Activated naive CD4-positive, alpha-beta T cell treated with anti-CD3 and anti-CD28 coated beads for 36 hours (primary cell): ENCODE measurements around the gene KIF3A. TPM values are rescaled to one million over a fixed set of nuclear protein-coding genes. Genes with fewer than 3 reads are reported as not detected.

ENCODE experiments used
- CTCF ChIA-PET: fragments of 350-600 bp; sonication (Branson Sonifier 250); formaldehyde crosslinking; loops from one replicate; lab custom pipeline; 2021; ENCODE audit warnings: antibody characterized with exemption; lab: Charles Lee
- DNase-seq: peaks from one replicate; pipeline ENCODE4 v3.0.0-alpha.2; 2020
- H3K27ac Mint-ChIP-seq: one replicate; pipeline ENCODE4 v1.8.0; 2021; ENCODE audit warnings: mild to moderate bottlenecking, mixed read lengths
- H3K27me3 Mint-ChIP-seq: one replicate; pipeline ENCODE4 v1.8.0; 2021; ENCODE audit warnings: low read depth, mixed read lengths
- H3K36me3 Mint-ChIP-seq: one replicate; pipeline ENCODE4 v1.8.0; 2021; ENCODE audit warnings: low read depth, mixed read lengths
- H3K4me1 Mint-ChIP-seq: one replicate; pipeline ENCODE4 v1.8.0; 2021; ENCODE audit warnings: low read depth, mixed read lengths
- H3K4me3 Mint-ChIP-seq: one replicate; pipeline ENCODE4 v1.8.0; 2021; ENCODE audit warnings: mild to moderate bottlenecking, moderate library complexity, mixed read lengths
- H3K9me3 Mint-ChIP-seq: one replicate; pipeline ENCODE4 v1.8.0; 2021; ENCODE audit warnings: mixed read lengths
- intact Hi-C: fragments of 100-400 bp; cut with micrococcal nuclease; formaldehyde crosslinking; loops from one replicate; pipeline ENCODE4 v1.15.1; 2023
- total RNA-seq, 2 experiments: library from RNA; stranded (reverse); gene quantifications; one replicate each; pipeline ENCODE4 v1.2.3, GENCODE V29; 2021

KIF3A gene
- total RNA-seq, result 1 to 10 TPM; 5.0 to 6.1 TPM

DNA sequence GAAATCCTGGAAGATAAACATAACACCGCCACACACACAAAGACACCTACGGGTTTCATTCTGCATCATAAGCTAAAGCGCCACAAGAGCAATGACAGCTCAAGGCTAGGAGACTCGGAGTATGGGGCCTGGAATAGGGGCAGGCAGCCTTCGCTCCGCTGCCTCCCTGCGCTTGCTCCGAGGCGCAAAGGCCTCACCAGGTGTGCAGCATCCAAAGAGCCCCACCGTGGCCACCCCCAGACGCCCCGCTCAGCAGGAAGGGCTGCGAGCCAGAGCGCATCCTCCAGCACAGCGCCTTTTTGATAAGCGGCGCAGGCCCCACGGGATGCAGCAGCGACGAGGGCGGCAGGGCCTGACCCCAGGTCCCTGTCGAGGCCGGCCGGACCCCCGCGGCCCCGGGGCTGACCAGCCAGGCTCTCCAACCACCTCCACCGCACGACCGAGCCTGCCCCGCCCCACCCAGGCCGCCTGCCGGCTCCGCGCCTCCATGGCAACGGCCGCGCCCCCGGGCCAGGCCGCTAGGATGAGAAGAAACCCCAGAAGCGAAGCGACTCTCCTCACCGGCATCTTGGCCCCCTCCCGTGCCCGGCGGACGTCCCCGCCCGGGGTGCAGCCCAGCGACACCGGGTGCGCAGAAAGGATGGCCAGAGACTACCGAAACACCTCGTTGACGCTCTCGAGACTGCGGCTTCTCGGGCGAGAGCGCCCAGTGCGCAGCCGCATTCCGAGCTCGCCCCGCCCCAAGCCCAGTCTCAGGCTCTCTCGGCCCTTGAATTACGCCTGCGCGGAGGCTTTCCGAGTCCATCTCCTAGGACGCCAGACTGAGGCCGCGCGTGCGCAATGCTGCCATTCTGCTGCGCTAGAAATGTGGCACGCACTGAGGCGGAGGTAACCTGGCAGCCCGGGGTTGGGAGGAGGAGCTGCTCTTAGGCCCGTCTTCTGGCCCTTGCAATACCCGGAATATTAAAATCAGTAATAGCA is at the start of gene KIF3A:
KIF3A (minus strand) TSS at position 694 of the 981 bp plus-strand sequence; CDS start at position 567, 127 bp downstream.
- Mint-ChIP-seq H3K36me3 (no peaks in the 10 kb centered on the region), H3K27me3 (no peaks in the 10 kb centered on the region), H3K9me3 (no peaks in the 10 kb centered on the region), H3K4me3 (peak within 1 kb of the TSS; percentile 84), H3K27ac (peak within 1 kb of the TSS; percentile 50), H3K4me1 (peaks cover 27% of the 10 kb centered on the region)
- intact Hi-C loops, result loop anchor here (1.0 to 5.0 kb wide), 12 partner anchors 10 to 440 kb away; partner anchors contain the start of genes CCNI2, GDF9, HSPA4 and RAD50
- CTCF ChIA-PET, result interaction anchor here (0.5 to 2.9 kb wide), 10 partner anchors 9 to 236 kb away, joined by 3 to 30 read pairs (median 3); partner anchors contain the start of gene CCNI2
- DNase-seq, result peak; percentile 99

DNA sequence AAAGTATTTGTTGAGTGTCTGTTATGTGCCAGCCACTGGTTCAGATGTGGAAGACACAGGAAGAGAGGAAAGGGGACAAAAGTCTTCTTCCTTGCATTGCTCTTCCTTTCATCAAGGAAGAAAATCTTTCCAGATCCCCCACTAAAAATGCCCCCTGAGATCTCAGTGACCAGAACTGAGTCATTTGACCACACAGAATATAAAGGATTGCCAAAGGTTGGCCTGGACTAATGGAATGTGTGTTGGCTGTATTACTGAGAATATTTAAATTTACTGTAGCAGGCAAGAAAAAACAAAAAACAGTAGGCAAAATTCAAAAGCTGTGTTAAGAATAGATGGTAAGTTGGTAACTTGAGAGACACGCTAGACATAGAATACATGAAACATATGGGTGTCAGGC is 49.7 kb upstream of the KIF3A start:
- Mint-ChIP-seq H3K4me1 (no peaks in the 10 kb centered on the region), H3K9me3 (no peaks in the 10 kb centered on the region), H3K36me3 (no peaks in the 10 kb centered on the region), H3K27me3 (peaks cover 9% of the 10 kb centered on the region), H3K27ac (no peak overlapping the region), H3K4me3 (no peak overlapping the region)
- CTCF ChIA-PET, result no interaction called here
- no peak for DNase-seq
- intact Hi-C loops, result no loop called here

DNA sequence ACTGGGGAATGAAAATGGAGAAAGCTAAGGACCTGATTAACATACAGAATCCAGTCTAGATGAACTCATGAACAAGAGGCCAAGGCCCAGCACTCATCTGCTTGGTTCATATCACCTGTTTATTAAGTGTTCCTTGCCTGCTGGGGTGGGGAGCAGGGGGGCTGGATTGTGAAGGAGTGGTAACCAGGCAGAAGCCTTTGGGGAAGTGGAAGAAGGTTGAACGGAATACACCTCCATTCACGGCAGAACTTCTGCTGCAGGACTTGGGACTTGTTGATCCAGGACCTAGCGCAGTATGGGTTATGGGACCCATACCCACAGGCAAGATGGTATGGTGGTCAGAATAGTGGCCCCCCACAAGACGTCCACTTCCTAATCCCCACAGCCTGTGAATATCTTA is 48.5 kb upstream of the KIF3A start:
- no peak overlapping the region for H3K4me3 Mint-ChIP-seq
- H3K27ac Mint-ChIP-seq, result no peak overlapping the region
- no peak for DNase-seq
- intact Hi-C loops, result no loop called here
- CTCF ChIA-PET, result no interaction called here
- H3K9me3 Mint-ChIP-seq, result no peaks in the 10 kb centered on the region
- H3K4me1 Mint-ChIP-seq, result peaks cover 2% of the 10 kb centered on the region
- H3K36me3 Mint-ChIP-seq, result no peaks in the 10 kb centered on the region
- peaks cover 13% of the 10 kb centered on the region for H3K27me3 Mint-ChIP-seq

DNA sequence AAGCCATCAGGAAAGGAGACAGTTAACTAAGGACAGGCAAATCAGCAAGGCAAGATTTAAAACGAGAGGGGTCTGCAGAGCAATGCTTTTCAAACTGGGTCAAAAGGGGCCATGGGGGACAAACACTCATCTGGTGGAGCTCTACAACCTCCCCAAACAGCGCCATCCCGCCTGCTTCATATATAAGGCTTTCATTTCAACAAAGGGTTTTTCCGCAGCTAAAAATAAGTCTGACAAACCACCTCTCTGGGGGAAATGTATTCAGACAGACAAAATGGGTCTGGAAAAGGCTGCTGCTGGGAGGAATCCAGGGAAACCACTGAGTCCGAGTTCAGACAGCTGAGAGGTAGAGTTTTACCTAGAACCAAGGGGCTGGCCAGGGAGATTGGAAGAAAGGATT is 48.0 kb upstream of the KIF3A start:
- Mint-ChIP-seq H3K9me3 (no peaks in the 10 kb centered on the region), H3K4me3 (no peak overlapping the region), H3K36me3 (no peaks in the 10 kb centered on the region), H3K4me1 (peaks cover 3% of the 10 kb centered on the region), H3K27me3 (peaks cover 14% of the 10 kb centered on the region), H3K27ac (no peak overlapping the region)
- CTCF ChIA-PET, result no interaction called here
- intact Hi-C loops, result no loop called here
- DNase-seq, result no peak

DNA sequence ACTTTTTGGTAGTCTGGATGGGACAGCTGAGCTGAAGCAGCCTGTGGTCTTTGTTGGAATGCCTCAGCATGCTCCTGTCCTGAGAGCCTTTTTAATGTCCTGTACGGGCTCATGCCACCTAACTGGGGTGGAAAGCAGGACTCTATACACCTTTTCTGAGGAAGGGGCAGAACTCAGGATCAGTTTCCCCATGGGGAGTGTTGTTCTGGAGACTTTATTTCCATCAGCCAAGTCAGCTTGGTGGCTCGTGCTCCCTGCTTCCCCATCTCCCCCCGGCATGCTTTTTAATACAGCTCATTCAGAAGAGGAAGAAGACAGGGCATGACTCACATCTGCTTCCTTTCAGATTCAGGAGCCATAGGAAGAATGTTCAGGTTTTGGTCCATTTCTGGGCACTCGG is 44.8 kb upstream of the KIF3A start:
- intact Hi-C loops, result no loop called here
- H3K4me3 Mint-ChIP-seq, result no peak overlapping the region
- peaks cover 30% of the 10 kb centered on the region for H3K27me3 Mint-ChIP-seq
- H3K4me1 Mint-ChIP-seq, result peaks cover 6% of the 10 kb centered on the region
- DNase-seq, result no peak
- H3K27ac Mint-ChIP-seq, result no peak overlapping the region
- no peaks in the 10 kb centered on the region for H3K36me3 Mint-ChIP-seq
- CTCF ChIA-PET, result interaction anchor here (0.5 to 0.9 kb wide), 3 partner anchors 12 to 47 kb away, joined by 3 read pairs; no protein-coding TSS in a partner anchor
- no peaks in the 10 kb centered on the region for H3K9me3 Mint-ChIP-seq

DNA sequence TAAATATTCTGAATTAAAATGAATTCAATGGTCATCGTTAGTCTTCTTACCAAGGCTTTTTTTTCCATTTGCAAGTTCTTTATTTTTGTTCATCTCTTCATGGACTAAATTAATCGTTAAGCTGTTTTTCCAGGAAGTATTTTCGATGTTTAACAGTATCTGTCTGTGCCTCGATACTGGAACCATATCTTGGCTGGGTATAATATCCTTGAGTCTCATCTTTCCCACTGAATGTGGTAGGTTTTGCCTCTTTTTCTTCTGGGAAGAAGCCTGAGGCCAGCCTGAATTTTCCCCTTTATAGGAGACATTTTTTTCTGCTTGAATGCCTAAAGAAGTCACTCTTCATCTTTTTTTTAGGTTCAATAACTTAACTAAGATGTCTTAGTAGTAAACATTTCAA is 43.7 kb upstream of the KIF3A start:
- Mint-ChIP-seq H3K9me3 (no peaks in the 10 kb centered on the region), H3K4me3 (no peak overlapping the region), H3K36me3 (no peaks in the 10 kb centered on the region), H3K27ac (no peak overlapping the region), H3K4me1 (peaks cover 9% of the 10 kb centered on the region), H3K27me3 (peaks cover 31% of the 10 kb centered on the region)
- intact Hi-C loops, result no loop called here
- no peak for DNase-seq
- CTCF ChIA-PET, result no interaction called here

DNA sequence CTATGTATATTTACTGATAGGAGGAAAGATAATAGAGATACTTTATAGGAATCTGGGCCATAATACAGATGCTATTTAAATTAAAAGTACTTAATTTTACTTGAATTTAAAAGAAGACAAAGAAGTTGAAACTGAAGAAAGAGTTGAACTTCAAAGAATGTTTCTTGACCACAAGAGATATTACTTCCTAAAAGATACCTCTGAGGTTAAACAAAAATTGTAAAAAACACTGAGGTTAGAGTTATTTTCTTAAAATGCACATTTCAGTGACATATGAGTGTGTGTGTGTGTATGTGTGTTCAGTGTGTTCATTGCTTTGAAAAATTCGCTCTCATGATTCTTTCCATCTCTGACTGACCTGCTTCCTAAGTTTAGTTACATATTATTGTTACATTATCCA is 43.2 kb upstream of the KIF3A start:
- Mint-ChIP-seq H3K4me1 (peaks cover 10% of the 10 kb centered on the region), H3K9me3 (no peaks in the 10 kb centered on the region), H3K4me3 (no peak overlapping the region), H3K27ac (no peak overlapping the region), H3K36me3 (no peaks in the 10 kb centered on the region), H3K27me3 (peaks cover 32% of the 10 kb centered on the region)
- CTCF ChIA-PET, result no interaction called here
- DNase-seq, result no peak
- intact Hi-C loops, result no loop called here

DNA sequence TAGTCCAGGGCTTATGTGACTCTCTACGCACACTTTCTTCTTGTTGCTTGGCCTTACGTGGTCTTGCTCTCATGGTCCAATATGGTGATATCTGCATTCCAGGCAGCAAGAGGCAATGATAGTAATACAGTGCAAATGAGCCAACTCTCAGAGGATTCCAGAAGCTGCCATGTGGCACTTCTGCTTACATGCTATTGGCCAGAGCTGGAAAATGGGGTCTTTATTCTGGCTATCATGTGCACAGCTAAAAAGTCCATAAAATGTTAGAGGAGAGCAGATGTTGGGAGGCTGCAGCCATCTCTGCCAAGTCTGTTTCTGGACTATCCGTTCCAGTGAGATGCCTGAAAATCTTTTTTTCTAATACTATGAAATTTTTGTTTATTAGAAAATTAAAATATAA is 42.6 kb upstream of the KIF3A start:
- intact Hi-C loops, result no loop called here
- H3K27me3 Mint-ChIP-seq, result peaks cover 29% of the 10 kb centered on the region
- CTCF ChIA-PET, result interaction anchor here (1.4 kb wide), 1 partner anchor 274 kb away, joined by 3 read pairs; no protein-coding TSS in a partner anchor
- no peaks in the 10 kb centered on the region for H3K36me3 Mint-ChIP-seq
- H3K9me3 Mint-ChIP-seq, result no peaks in the 10 kb centered on the region
- DNase-seq, result no peak
- no peak overlapping the region for H3K27ac Mint-ChIP-seq
- H3K4me1 Mint-ChIP-seq, result peaks cover 10% of the 10 kb centered on the region
- no peak overlapping the region for H3K4me3 Mint-ChIP-seq

DNA sequence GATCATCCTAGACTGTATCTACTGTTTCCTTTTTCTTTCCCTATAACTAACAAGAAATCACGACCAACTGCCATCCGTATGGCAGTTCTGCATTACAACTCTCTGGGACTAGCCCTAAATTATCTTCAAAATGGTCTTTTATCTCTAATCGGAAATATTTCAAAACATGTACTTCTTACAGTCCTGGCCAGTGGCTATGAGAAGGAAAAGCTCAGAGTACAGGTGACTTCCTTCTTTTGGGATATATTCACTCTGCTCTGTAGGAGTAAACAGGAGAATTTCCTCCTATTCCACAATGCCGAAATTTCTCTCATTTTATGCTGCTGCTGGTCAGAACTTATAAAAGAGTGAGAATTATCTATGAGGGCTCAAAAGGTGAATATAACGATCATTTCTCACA is 41.5 kb upstream of the KIF3A start:
- Mint-ChIP-seq H3K36me3 (no peaks in the 10 kb centered on the region), H3K27me3 (peaks cover 29% of the 10 kb centered on the region), H3K27ac (no peak overlapping the region), H3K9me3 (no peaks in the 10 kb centered on the region), H3K4me3 (no peak overlapping the region), H3K4me1 (peaks cover 10% of the 10 kb centered on the region)
- DNase-seq, result no peak
- CTCF ChIA-PET, result interaction anchor here (1.1 to 1.4 kb wide), 2 partner anchors 32 to 273 kb away, joined by 3 read pairs; partner anchors contain the start of gene CCNI2
- intact Hi-C loops, result no loop called here

DNA sequence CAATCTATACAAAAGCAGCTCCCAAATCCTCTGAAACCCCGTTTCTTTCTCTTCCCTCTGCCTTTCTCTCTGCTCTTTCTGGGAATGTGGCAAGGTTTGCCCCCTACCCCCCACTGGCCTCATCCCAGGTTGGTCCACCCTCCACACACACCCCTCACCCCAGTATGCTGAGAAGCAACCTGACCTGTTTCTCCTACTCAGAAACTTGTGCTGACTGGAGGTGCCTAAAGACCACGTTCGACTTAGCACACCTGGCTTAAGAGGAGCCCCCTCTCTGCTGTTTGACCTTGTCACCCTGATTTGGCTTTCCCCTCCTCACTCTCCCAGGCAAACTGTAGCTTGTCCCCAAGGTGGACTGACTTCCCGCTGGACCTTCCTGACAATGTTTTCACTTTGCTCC is 40.8 kb upstream of the KIF3A start:
- Mint-ChIP-seq H3K36me3 (no peaks in the 10 kb centered on the region), H3K9me3 (no peaks in the 10 kb centered on the region), H3K4me1 (peaks cover 10% of the 10 kb centered on the region), H3K27ac (no peak overlapping the region), H3K27me3 (peaks cover 26% of the 10 kb centered on the region), H3K4me3 (peak overlapping the region; percentile 55)
- CTCF ChIA-PET, result interaction anchor here (1.1 kb wide), 1 partner anchor 31 kb away, joined by 3 read pairs; the partner anchor contains the start of gene CCNI2
- intact Hi-C loops, result no loop called here
- no peak for DNase-seq

DNA sequence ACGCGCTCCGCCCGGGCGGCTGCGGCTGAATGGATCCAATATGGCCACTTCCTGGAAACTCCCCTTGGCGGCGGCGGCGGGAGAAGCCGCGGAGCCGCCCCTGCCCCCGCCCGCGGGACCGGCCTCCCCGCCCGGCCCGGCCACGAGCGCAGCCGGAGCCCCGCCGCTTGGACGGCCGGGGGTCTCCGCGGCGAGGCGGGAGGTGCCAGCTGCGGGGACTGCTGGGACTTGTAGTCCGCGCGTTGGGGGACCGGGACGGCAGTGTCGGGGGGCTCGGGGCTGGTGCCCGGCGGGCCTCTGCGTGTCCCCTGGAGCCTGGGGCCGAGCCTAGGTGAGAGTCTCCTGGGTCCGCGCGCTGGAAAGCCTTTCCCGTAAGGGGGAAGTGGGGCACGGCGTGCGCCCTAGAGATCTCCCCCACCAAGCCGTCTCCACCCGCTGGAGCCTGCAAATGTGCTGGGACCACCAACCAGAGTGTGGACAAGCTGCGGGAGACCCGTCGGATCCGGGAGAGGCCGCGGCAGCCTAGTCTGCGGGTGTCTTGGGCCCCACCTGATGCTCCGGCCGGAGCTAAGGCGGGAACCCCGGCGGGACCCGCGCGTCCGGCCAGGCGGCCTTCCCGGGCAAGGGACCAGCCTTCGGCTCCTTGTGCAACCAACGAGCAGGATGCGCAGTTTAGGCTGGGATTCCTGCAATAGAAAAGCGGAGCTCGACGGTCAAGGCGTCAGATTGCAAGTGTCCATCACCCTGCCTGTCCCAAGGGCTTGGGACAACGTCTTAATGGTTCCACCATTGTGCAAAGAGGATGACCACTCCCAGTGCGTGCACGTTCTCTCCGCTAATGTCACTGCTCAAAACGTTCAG is 40.1 kb upstream of the KIF3A start, which contains the start of gene SEPTIN8:
SEPTIN8 (minus strand) TSS at position 31 of the 861 bp plus-strand sequence. CDS start 102 bp downstream, outside the sequence.
- Mint-ChIP-seq H3K9me3 (no peaks in the 10 kb centered on the region), H3K4me1 (peaks cover 10% of the 10 kb centered on the region), H3K27me3 (peaks cover 26% of the 10 kb centered on the region), H3K4me3 (peak within 1 kb of the TSS; percentile 67), H3K36me3 (no peaks in the 10 kb centered on the region), H3K27ac (no peak within 1 kb of the TSS)
- CTCF ChIA-PET, result interaction anchor here (0.6 kb wide), 1 partner anchor 88 kb away, joined by 4 read pairs; no protein-coding TSS in a partner anchor
- DNase-seq, result peak; percentile 55
- intact Hi-C loops, result loop anchor here (1.0 to 2.0 kb wide), 3 partner anchors 23 to 41 kb away; partner anchors contain the start of genes CCNI2 and KIF3A

DNA sequence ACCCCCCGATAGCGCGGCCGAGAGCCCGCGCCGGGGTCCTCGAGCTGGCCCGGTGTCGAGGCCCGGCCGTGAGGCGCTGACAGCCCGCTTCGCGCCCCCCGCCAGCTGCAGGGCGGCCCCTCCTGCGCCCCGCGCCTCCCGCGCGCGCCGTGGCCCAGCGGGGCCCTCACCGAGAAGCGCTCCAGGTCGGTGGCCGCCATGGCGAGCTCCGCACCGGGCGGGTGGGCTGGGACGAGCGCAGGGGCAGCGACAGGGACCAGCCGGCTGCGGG is 39.5 kb upstream of the KIF3A start:
- CTCF ChIA-PET, result interaction anchor here (0.6 to 1.5 kb wide), 3 partner anchors 25 to 87 kb away, joined by 3 to 4 read pairs (median 4); no protein-coding TSS in a partner anchor
- Mint-ChIP-seq H3K9me3 (no peaks in the 10 kb centered on the region), H3K27me3 (peaks cover 26% of the 10 kb centered on the region), H3K4me1 (peaks cover 10% of the 10 kb centered on the region), H3K27ac (no peak overlapping the region), H3K4me3 (no peak overlapping the region), H3K36me3 (no peaks in the 10 kb centered on the region)
- DNase-seq, result no peak
- intact Hi-C loops, result loop anchor here (1.0 to 2.0 kb wide), 3 partner anchors 22 to 40 kb away; partner anchors contain the start of genes CCNI2 and KIF3A
